GM23338 (cell line): ENCODE data around the gene ALPL. TPM values are rescaled to one million over a fixed set of nuclear protein-coding genes. Genes with fewer than 3 reads are reported as not detected.

Experiments
- ATAC-seq: fragments of 200-7000 bp; cut with Tn5 transposase; 3 replicates; pipeline ENCODE4 v1.9.1; 2020
- DNase-seq: peaks from one replicate; pipeline ENCODE4 v3.0.0-alpha.2; 2015; ENCODE audit warnings: low spot score
- H2AFZ ChIP-seq: fragments of 200-600 bp; sonication (generic); 2 replicates; pipeline ENCODE4 v1.8.0; 2016; ENCODE audit warnings: antibody characterized with exemption, mild to moderate bottlenecking, moderate library complexity
- H3F3A ChIP-seq: fragments of 200-600 bp; sonication (generic); replicated peaks from 2 replicates; pipeline ENCODE4 v1.8.0; 2017; ENCODE audit warnings: antibody characterized with exemption, mixed run types, low read depth
- H3K27ac ChIP-seq: fragments of 200-600 bp; sonication (generic); 2 replicates; pipeline ENCODE4 v1.6.1; 2016; ENCODE audit warnings: low read depth
- H3K27me3 ChIP-seq: fragments of 200-600 bp; sonication (generic); 2 replicates; pipeline ENCODE4 v1.8.0; 2016; ENCODE audit warnings: mild to moderate bottlenecking, mixed run types, moderate library complexity; ENCODE audit not compliant: insufficient read depth
- H3K36me3 ChIP-seq: fragments of 200-600 bp; sonication (generic); 2 replicates; pipeline ENCODE4 v1.8.0; 2016; ENCODE audit warnings: mild to moderate bottlenecking; ENCODE audit not compliant: insufficient read depth
- H3K4me1 ChIP-seq: fragments of 200-600 bp; sonication (generic); 2 replicates; pipeline ENCODE4 v1.8.0; 2016; ENCODE audit warnings: mild to moderate bottlenecking, moderate library complexity; ENCODE audit not compliant: insufficient read depth
- H3K4me2 ChIP-seq: fragments of 200-600 bp; sonication (generic); 2 replicates; pipeline ENCODE4 v1.7.1; 2017; ENCODE audit warnings: mixed run types
- H3K4me3 ChIP-seq: fragments of 200-600 bp; sonication (generic); 2 replicates; pipeline ENCODE4 v1.6.1; 2016; ENCODE audit warnings: mixed run types
- H3K79me2 ChIP-seq: fragments of 200-600 bp; sonication (generic); replicated peaks from 2 replicates; pipeline ENCODE4 v1.8.0; 2017; ENCODE audit warnings: mild to moderate bottlenecking; ENCODE audit not compliant: insufficient read depth
- H3K9me2 ChIP-seq: fragments of 200-600 bp; sonication (generic); 2 replicates; pipeline ENCODE4 v1.8.0; 2017; ENCODE audit not compliant: insufficient read depth
- H4K20me1 ChIP-seq: fragments of 200-600 bp; sonication (generic); replicated peaks from 2 replicates; pipeline ENCODE4 v1.8.0; 2017; ENCODE audit warnings: mild to moderate bottlenecking; ENCODE audit not compliant: insufficient read depth
- H3K27ac Mint-ChIP-seq: 2 replicates; pipeline ENCODE4 v1.8.0; 2020; ENCODE audit warnings: inconsistent platforms, mild to moderate bottlenecking, moderate library complexity, mixed read lengths
- H3K27me3 Mint-ChIP-seq: 3 replicates; pipeline ENCODE4 v1.8.0; 2022; ENCODE audit warnings: low read depth, mild to moderate bottlenecking, moderate library complexity, mixed read lengths, inconsistent platforms; ENCODE audit not compliant: insufficient read depth, poor library complexity
- H3K36me3 Mint-ChIP-seq: 3 replicates; pipeline ENCODE4 v1.8.0; 2021; ENCODE audit warnings: low read depth, mild to moderate bottlenecking, inconsistent platforms, moderate library complexity, mixed read lengths
- H3K4me1 Mint-ChIP-seq: 3 replicates; pipeline ENCODE4 v1.8.0; 2020; ENCODE audit warnings: mild to moderate bottlenecking, inconsistent platforms, mixed read lengths
- H3K4me3 Mint-ChIP-seq: 3 replicates; pipeline ENCODE4 v1.8.0; 2021; ENCODE audit warnings: moderate library complexity, mild to moderate bottlenecking, inconsistent platforms, mixed read lengths
- H3K9me3 Mint-ChIP-seq: 3 replicates; pipeline ENCODE4 v1.8.0; 2020; ENCODE audit warnings: moderate library complexity, mild to moderate bottlenecking, inconsistent platforms, mixed read lengths
- EZH2phosphoT487 ChIP-seq: fragments of 200-600 bp; sonication (generic); IDR thresholded peaks from one replicate; pipeline ENCODE4 v1.8.1; 2018; ENCODE audit warnings: antibody characterized with exemption; ENCODE audit not compliant: unreplicated experiment
- JUNB ChIP-seq: IDR thresholded peaks from one replicate; pipeline ENCODE4 v1.6.1; 2016; ENCODE audit warnings: antibody characterized with exemption; ENCODE audit not compliant: unreplicated experiment
- POLR2AphosphoS5 ChIP-seq: IDR thresholded peaks from 2 replicates; pipeline ENCODE4 v1.6.1; 2016; ENCODE audit warnings: antibody characterized with exemption, low read depth
- ZNF114 ChIP-seq: fragments of 250-450 bp; sonication (Bioruptor Pico); IDR thresholded peaks from 2 replicates; pipeline ENCODE4 v1.5.0; 2020; ENCODE audit warnings: mild to moderate bottlenecking, moderate library complexity
- polyA plus RNA-seq: library from polyadenylated mRNA; unstranded; fragments of >200 nt; fragmentation: Nextera tagmentation; extraction: Ambion mirVana; gene quantifications from 2 replicates; pipeline ENCODE4 v1.2.1, GENCODE V29; 2016
- total RNA-seq: library from RNA; depleted of rRNA; stranded (reverse); fragments of >200 nt; shearing (Covaris generic); gene quantifications from 2 replicates; pipeline ENCODE4 v1.2.3, GENCODE V29; 2014
- TF ChIP-seq, protein P1 (sequence below): fragments of 250-450 bp; sonication (Bioruptor Pico); IDR thresholded peaks from 2 replicates; pipeline ENCODE4 v1.5.0; 2020; ENCODE audit warnings: mild to moderate bottlenecking, moderate library complexity
- TF ChIP-seq, protein P2 (sequence below): IDR thresholded peaks from one replicate; pipeline ENCODE4 v1.6.1; 2018; ENCODE audit warnings: antibody characterized with exemption; ENCODE audit not compliant: unreplicated experiment

ALPL gene
- total and polyA plus RNA-seq, 2 experiments from 2014 or later = 116 to 187 TPM

DNA sequence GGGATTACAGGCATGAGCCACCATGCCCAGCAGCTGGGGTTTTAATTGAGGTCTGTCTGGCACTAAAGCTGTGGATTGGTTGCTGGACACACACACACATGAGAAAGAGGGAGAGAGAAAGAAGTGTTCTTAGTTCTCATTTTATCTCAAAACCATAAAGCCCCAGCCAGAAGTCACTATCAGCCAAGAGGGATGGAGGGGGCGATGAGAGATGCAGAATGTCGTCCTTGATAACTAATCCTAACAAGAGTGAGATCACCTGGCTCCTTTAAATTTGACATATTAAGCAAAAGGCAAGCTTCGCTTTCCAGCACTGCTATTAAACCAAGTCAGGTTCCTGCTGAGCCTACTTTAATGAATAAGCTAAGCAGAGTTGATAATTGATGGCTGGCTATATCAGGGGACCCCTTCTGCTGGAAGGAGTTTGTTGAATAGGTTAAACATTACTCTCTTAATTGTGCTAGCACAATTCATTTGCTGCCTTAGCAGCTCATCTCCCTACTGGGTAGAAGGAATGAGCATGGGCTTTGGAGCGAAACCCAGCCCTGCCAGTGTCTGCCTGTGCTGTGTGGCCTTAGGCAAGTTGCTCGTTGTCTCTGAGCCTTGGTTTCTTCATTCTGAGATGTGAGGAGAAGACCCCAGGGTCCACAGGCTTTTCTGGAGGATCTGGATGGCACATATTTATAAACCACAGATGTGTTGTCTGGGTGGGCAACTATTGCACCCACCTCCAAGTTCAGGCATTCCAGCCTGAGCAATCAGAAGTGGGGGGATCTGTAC lies 50.8 kb downstream of the ALPL start (continued):
- no peak for TF ChIP-seq EZH2phosphoT487
- TF ChIP-seq, protein P1, sequence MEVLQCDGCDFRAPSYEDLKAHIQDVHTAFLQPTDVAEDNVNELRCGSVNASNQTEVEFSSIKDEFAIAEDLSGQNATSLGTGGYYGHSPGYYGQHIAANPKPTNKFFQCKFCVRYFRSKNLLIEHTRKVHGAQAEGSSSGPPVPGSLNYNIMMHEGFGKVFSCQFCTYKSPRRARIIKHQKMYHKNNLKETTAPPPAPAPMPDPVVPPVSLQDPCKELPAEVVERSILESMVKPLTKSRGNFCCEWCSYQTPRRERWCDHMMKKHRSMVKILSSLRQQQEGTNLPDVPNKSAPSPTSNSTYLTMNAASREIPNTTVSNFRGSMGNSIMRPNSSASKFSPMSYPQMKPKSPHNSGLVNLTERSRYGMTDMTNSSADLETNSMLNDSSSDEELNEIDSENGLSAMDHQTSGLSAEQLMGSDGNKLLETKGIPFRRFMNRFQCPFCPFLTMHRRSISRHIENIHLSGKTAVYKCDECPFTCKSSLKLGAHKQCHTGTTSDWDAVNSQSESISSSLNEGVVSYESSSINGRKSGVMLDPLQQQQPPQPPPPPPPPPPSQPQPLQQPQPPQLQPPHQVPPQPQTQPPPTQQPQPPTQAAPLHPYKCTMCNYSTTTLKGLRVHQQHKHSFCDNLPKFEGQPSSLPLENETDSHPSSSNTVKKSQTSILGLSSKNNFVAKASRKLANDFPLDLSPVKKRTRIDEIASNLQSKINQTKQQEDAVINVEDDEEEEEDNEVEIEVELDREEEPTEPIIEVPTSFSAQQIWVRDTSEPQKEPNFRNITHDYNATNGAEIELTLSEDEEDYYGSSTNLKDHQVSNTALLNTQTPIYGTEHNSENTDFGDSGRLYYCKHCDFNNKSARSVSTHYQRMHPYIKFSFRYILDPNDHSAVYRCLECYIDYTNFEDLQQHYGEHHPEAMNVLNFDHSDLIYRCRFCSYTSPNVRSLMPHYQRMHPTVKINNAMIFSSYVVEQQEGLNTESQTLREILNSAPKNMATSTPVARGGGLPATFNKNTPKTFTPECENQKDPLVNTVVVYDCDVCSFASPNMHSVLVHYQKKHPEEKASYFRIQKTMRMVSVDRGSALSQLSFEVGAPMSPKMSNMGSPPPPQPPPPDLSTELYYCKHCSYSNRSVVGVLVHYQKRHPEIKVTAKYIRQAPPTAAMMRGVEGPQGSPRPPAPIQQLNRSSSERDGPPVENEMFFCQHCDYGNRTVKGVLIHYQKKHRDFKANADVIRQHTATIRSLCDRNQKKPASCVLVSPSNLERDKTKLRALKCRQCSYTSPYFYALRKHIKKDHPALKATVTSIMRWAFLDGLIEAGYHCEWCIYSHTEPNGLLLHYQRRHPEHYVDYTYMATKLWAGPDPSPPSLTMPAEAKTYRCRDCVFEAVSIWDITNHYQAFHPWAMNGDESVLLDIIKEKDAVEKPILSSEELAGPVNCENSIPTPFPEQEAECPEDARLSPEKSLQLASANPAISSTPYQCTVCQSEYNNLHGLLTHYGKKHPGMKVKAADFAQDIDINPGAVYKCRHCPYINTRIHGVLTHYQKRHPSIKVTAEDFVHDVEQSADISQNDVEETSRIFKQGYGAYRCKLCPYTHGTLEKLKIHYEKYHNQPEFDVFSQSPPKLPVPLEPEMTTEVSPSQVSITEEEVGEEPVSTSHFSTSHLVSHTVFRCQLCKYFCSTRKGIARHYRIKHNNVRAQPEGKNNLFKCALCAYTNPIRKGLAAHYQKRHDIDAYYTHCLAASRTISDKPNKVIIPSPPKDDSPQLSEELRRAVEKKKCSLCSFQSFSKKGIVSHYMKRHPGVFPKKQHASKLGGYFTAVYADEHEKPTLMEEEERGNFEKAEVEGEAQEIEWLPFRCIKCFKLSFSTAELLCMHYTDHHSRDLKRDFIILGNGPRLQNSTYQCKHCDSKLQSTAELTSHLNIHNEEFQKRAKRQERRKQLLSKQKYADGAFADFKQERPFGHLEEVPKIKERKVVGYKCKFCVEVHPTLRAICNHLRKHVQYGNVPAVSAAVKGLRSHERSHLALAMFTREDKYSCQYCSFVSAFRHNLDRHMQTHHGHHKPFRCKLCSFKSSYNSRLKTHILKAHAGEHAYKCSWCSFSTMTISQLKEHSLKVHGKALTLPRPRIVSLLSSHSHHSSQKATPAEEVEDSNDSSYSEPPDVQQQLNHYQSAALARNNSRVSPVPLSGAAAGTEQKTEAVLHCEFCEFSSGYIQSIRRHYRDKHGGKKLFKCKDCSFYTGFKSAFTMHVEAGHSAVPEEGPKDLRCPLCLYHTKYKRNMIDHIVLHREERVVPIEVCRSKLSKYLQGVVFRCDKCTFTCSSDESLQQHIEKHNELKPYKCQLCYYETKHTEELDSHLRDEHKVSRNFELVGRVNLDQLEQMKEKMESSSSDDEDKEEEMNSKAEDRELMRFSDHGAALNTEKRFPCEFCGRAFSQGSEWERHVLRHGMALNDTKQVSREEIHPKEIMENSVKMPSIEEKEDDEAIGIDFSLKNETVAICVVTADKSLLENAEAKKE (CRISPR knock-in tag) = no peak
- no peak for TF ChIP-seq JUNB
- no peak for TF ChIP-seq ZNF114
- no peak for TF ChIP-seq POLR2AphosphoS5

- Mint-ChIP-seq H3K4me1 (no peaks in the 10 kb centered on the region; the same call in 2 of the 3 replicates), H3K4me3 (no peak overlapping the region), H3K27ac (no peak overlapping the region), H3K9me3 (no peaks in the 10 kb centered on the region; the same call in 2 of the 3 replicates), H3K36me3 (peaks cover 19% of the 10 kb centered on the region), H3K27me3 (peaks cover 7% of the 10 kb centered on the region)
- Histone ChIP-seq H2AFZ (no peak overlapping the region), H3K4me1 (no peaks in the 10 kb centered on the region), H3K9me2 (no peaks in the 10 kb centered on the region), H3K27me3 (no peaks in the 10 kb centered on the region), H3K4me2 (no peak overlapping the region), H4K20me1 (no peaks in the 10 kb centered on the region; the same call in 1 of the 2 replicates), H3K27ac (no peak overlapping the region), H3F3A (no peaks in the 10 kb centered on the region), H3K79me2 (no peaks in the 10 kb centered on the region), H3K4me3 (no peak overlapping the region), H3K36me3 (no peaks in the 10 kb centered on the region)
- no peak for ATAC-seq
- DNase-seq = no peak
- TF ChIP-seq, protein P2, sequence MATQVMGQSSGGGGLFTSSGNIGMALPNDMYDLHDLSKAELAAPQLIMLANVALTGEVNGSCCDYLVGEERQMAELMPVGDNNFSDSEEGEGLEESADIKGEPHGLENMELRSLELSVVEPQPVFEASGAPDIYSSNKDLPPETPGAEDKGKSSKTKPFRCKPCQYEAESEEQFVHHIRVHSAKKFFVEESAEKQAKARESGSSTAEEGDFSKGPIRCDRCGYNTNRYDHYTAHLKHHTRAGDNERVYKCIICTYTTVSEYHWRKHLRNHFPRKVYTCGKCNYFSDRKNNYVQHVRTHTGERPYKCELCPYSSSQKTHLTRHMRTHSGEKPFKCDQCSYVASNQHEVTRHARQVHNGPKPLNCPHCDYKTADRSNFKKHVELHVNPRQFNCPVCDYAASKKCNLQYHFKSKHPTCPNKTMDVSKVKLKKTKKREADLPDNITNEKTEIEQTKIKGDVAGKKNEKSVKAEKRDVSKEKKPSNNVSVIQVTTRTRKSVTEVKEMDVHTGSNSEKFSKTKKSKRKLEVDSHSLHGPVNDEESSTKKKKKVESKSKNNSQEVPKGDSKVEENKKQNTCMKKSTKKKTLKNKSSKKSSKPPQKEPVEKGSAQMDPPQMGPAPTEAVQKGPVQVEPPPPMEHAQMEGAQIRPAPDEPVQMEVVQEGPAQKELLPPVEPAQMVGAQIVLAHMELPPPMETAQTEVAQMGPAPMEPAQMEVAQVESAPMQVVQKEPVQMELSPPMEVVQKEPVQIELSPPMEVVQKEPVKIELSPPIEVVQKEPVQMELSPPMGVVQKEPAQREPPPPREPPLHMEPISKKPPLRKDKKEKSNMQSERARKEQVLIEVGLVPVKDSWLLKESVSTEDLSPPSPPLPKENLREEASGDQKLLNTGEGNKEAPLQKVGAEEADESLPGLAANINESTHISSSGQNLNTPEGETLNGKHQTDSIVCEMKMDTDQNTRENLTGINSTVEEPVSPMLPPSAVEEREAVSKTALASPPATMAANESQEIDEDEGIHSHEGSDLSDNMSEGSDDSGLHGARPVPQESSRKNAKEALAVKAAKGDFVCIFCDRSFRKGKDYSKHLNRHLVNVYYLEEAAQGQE = no peak
Observed at GRCh38 chr1:21560916-21561638, 51.9 kb downstream of the ALPL start.
